Stomach (tissue), 9 donors: Measurements from ENCODE around the gene HIGD2A. TPM values are rescaled to one million over a fixed set of nuclear protein-coding genes. Genes with fewer than 3 reads are reported as not detected.
"Not testable (repeated sequence)": the region's sequence is repeated elsewhere in the genome, so short reads cannot be mapped to it uniquely, and the experiment has no call there.

Experiments used
- DNase-seq, 2 donors: peaks; one replicate each; pipeline versions ENCODE4 v3.0.0 to v3.0.0-alpha.2; 2013 to 2019
- H3K27ac ChIP-seq, 5 donors: fragments of 200-600 bp in 4 of 5; sonication (generic) in 4 of 5; one replicate each; pipeline ENCODE4 v1.5.1; 2013 to 2019; ENCODE audit warnings: mild to moderate bottlenecking in 1 of 5, moderate library complexity in 1 of 5
- H3K27me3 ChIP-seq, 3 donors: fragments of 200-600 bp; sonication (generic); one replicate each; pipeline ENCODE4 v1.5.1; 2017 to 2019; ENCODE audit warnings: mixed run types in 1 of 3
- H3K36me3 ChIP-seq, 4 donors: fragments of 200-600 bp; sonication (generic); 1 replicate in 3 of 4; 2 replicates in 1 of 4; pipeline ENCODE4 v1.5.1; 2016 to 2019
- H3K4me1 ChIP-seq, 4 donors: fragments of 200-600 bp; sonication (generic); one replicate each; pipeline ENCODE4 v1.5.1; 2016 to 2019
- H3K4me3 ChIP-seq, 4 donors: fragments of 200-600 bp; sonication (generic) in 3 of 4; one replicate each; pipeline ENCODE4 v1.5.1; 2016 to 2019; ENCODE audit warnings: mild to moderate bottlenecking in 1 of 4
- H3K9me3 ChIP-seq, 4 donors: fragments of 200-600 bp; sonication (generic); one replicate each; pipeline ENCODE4 v1.5.1; 2016 to 2019
- EP300 ChIP-seq: sonication (generic); formaldehyde crosslinking; IDR thresholded peaks from one replicate; pipeline ENCODE4 v1.6.1; 2017; ENCODE audit warnings: antibody characterized with exemption
- POLR2A ChIP-seq, 4 donors: fragments of 450-650 bp; IDR thresholded peaks; one replicate each; pipeline ENCODE4 v1.6.1; 2016; ENCODE audit warnings: antibody characterized with exemption in 4 of 4, control low read depth in 2 of 4, mild to moderate bottlenecking in 1 of 4, moderate library complexity in 1 of 4
- POLR2AphosphoS5 ChIP-seq, 3 donors: sonication (generic); formaldehyde crosslinking; IDR thresholded peaks; one replicate each; pipeline ENCODE4 v1.6.1; 2016; ENCODE audit warnings: antibody characterized with exemption in 3 of 3
- WGBS, 5 donors: extraction: QIAGEN DNeasy Blood & Tissue Kit in 3 of 5; methylation state at CpG; one replicate each; pipeline versions ENCODE4 v1.1.5 to v1.1.7; 2013 to 2018; 5-methylcytosine and 5-hydroxymethylcytosine counted together
- intact Hi-C: fragments of 100-400 bp; cut with DNase I; formaldehyde crosslinking; loops from one replicate; pipeline ENCODE4 v1.15.1; 2023; ENCODE audit warnings: low total_unique reads
- polyA plus RNA-seq, 3 donors: library from polyadenylated mRNA; stranded (reverse); fragments of 200-250 nt; gene quantifications; one replicate each; pipeline ENCODE4 v1.2.3, GENCODE V29; 2013
- total RNA-seq, 5 donors: library from RNA; depleted of rRNA; stranded (reverse); fragments of >200 nt; gene quantifications; one replicate each; pipeline versions ENCODE4 v1.1.0 to v1.2.3, GENCODE V29; 2014 to 2016
- TF ChIP-seq, protein P1 (sequence below), 7 experiments: fragments of 450-650 bp in 4 of 7; fragments of 200-600 bp in 3 of 7; sonication (generic) in 3 of 7; IDR thresholded peaks; one replicate each; pipeline ENCODE4 v1.5.1; 2016 to 2019; ENCODE audit warnings: antibody characterized with exemption in 7 of 7, control low read depth in 2 of 7, mild to moderate bottlenecking in 1 of 7
- donor health status: healthy with polysubstance abuse.
- donor health status: Bipolar disorder and iron deficiency.
- donor health status: healthy.

HIGD2A gene
- total and polyA plus RNA-seq, 8 donors = 47.2 to 248 (median 216) TPM

DNA sequence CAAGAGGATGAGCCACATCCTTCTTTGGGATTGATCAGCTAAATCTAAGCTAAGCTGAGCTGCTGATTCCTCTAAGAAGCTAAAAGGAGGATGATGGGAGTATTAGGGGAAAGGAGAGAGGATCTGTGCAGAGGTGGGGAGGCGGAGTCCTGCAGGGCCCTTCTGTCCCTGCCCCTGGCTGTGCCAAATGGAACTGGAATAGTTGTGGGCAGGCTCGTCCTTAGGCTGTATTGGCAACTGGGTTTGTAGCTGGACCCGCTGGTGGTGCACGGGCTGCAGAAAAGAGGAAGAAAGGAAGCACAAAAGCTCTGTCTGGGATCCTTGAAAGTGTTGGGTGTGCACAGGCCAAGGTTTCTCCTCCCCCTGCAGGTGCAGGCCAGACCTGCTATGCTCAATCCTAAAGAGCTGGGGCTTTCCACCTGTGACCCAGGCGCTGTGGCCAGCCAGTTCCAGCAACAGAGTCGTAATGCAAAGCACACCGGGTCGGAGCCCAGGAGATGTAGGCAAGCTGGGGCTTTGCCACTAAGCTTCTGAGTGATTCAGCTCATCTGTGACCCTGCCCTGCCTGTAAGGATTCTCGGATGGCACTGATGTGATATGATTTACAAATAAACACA is 18.0 kb downstream of the HIGD2A start:
- H3K27ac ChIP-seq = no peak overlapping the region
- H3K4me3 ChIP-seq = no peak overlapping the region
- DNase-seq = no peak
- 72 to 91% (median 88%) methylated on average over 9 of the region's 9 CpGs for WGBS, 5 donors
- TF ChIP-seq, protein P1, sequence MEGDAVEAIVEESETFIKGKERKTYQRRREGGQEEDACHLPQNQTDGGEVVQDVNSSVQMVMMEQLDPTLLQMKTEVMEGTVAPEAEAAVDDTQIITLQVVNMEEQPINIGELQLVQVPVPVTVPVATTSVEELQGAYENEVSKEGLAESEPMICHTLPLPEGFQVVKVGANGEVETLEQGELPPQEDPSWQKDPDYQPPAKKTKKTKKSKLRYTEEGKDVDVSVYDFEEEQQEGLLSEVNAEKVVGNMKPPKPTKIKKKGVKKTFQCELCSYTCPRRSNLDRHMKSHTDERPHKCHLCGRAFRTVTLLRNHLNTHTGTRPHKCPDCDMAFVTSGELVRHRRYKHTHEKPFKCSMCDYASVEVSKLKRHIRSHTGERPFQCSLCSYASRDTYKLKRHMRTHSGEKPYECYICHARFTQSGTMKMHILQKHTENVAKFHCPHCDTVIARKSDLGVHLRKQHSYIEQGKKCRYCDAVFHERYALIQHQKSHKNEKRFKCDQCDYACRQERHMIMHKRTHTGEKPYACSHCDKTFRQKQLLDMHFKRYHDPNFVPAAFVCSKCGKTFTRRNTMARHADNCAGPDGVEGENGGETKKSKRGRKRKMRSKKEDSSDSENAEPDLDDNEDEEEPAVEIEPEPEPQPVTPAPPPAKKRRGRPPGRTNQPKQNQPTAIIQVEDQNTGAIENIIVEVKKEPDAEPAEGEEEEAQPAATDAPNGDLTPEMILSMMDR (IDR thresholded peaks at IDR 0.05) = no peak
- TF ChIP-seq POLR2AphosphoS5 (IDR thresholded peaks at IDR 0.05) = no peak
- TF ChIP-seq EP300 = no peak
- no peak for TF ChIP-seq POLR2A (IDR thresholded peaks at IDR 0.05)
- intact Hi-C loops = no loop called here
- peaks cover 3 to 74% (median 21%) of the 10 kb centered on the region in 4 donors for H3K4me1 ChIP-seq
- peaks cover 11 to 81% (median 66%) of the 10 kb centered on the region in 4 donors for H3K36me3 ChIP-seq
- no peaks in the 10 kb centered on the region for H3K27me3 ChIP-seq
- no peaks in the 10 kb centered on the region for H3K9me3 ChIP-seq

DNA sequence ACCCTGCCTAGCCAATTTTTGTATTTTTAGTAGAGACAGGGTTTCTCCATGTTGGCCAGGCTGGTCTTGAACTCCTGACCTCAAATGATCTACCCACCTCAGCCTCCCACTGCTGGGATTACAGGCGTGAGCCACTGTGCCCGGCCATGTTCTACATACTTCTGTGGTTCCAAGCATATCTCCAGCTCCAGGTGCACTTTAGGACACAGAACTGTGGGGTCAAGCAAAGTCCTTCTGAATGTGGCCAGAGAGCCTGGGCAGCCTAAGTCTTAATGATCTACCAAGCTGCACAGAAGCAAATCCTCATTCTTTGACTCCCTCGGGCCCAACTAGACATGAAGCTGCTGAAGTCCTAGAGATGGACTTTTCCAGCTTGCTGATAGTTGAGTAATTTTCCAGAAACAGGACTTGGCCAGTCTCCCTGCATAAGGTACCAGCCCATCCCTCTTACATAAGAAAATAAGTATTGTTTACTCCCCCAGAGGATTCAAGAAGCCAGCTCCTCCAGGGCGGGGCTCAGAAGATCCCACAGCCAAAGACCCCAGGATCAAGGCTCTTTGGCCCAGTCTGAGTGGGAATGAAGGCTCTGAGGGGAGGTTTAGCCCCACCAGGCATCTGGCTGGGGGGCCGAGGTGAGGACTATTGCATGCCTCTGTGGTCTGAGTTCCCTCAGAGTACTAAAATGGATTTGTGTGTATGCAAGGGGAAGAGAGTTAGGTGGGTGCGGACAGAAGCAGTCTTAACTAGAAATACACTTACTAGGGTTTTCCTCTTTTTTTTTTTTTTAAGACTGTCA is 19.1 kb downstream of the HIGD2A start:
- 91 to 96% (median 93%) methylated on average over 5 to 6 of the region's 6 CpGs for WGBS, 5 donors
- Histone ChIP-seq H3K27ac (no peak overlapping the region), H3K9me3 (no peaks in the 10 kb centered on the region), H3K4me1 (peaks cover 11 to 74% (median 25%) of the 10 kb centered on the region in 4 donors), H3K27me3 (no peaks in the 10 kb centered on the region), H3K4me3 (no peak overlapping the region), H3K36me3 (peaks cover 11 to 78% (median 64%) of the 10 kb centered on the region in 4 donors)
- intact Hi-C loops = no loop called here
- DNase-seq = no peak
- TF ChIP-seq EP300 (no peak), POLR2AphosphoS5 (IDR thresholded peaks at IDR 0.05) (no peak), POLR2A (IDR thresholded peaks at IDR 0.05) (no peak)
- TF ChIP-seq, protein P1 (IDR thresholded peaks at IDR 0.05) = no peak

DNA sequence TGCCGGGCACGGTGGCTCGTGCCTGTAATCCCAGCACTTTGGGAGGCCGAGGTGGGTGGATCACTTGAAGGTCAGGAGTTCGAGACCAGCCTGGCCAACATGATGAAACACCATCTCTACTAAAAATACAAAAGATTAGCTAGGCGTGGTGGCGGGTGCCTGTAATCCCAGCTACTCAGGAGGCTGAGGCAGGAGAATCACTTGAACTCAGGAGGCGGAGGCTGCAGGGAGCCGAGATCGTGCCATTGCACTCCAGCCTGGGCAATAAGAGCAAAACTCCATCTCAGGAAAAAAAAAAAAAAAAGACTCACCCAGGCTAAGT is 19.7 kb downstream of the HIGD2A start:
- H3K4me3 ChIP-seq, H3K9me3 ChIP-seq, DNase-seq, H3K27ac ChIP-seq, intact Hi-C loops, H3K27me3 ChIP-seq: not testable (repeated sequence)
- 91 to 95% (median 93%) methylated on average over 10 of the region's 10 CpGs for WGBS, 5 donors
- H3K4me1 ChIP-seq = peaks cover 16 to 74% (median 28%) of the 10 kb centered on the region in 4 donors
- H3K36me3 ChIP-seq = peaks cover 11 to 78% (median 64%) of the 10 kb centered on the region in 4 donors

DNA sequence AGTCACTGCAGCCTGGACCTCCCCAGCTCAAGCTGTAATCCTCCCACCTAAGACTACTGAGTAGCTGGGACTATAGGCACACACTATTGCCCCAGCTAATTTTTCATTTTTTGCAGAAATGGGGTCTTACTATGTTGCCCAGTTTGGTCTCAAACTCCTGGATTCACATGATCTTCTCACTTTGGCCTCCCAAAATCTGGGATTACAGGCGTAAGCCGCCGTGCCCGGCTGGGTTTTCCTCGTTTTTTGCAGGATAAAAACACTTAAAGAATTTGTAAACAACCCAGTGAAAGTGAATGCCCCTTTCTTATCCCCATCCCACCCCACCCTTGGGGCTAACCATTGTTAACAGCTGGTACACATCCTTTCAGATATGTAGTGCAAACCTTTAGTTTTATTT is 20.0 kb downstream of the HIGD2A start:
- Histone ChIP-seq H3K27me3 (no peaks in the 10 kb centered on the region), H3K9me3 (no peaks in the 10 kb centered on the region), H3K4me3 (no peak overlapping the region), H3K4me1 (peaks cover 16 to 74% (median 30%) of the 10 kb centered on the region in 4 donors), H3K36me3 (peaks cover 11 to 78% (median 63%) of the 10 kb centered on the region in 4 donors), H3K27ac (no peak overlapping the region)
- intact Hi-C loops = no loop called here
- WGBS, 5 donors = 82 to 86% (median 84%) methylated on average over 5 of the region's 5 CpGs
- TF ChIP-seq EP300 = no peak
- no peak for TF ChIP-seq POLR2AphosphoS5 (IDR thresholded peaks at IDR 0.05)
- TF ChIP-seq POLR2A (IDR thresholded peaks at IDR 0.05) = no peak
- TF ChIP-seq, protein P1 (IDR thresholded peaks at IDR 0.05) = no peak
- no peak for DNase-seq

DNA sequence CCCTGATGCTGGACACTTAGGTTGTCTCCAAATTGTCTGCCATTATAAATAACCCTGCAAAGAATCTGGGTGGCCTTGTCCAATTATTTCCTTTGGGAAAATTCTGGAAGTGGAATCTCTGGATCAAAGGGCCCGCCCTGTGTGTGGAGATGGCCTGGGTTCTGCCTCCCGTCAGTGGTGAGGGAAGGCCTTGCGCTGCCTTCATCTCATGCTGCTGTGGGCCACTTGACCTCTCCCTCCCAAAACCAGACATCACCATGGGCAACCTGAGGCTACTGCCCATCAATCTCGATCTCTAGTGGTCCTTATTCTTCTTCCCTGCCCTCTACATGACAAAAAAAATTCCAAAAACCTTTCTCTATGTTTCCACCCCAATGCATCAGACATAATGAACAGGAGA is 21.2 kb downstream of the HIGD2A start:
- Histone ChIP-seq H3K27ac (peak overlapping the region in 1 of 5 donors; percentile 94), H3K27me3 (no peaks in the 10 kb centered on the region), H3K4me3 (no peak overlapping the region), H3K9me3 (no peaks in the 10 kb centered on the region), H3K4me1 (peaks cover 28 to 76% (median 37%) of the 10 kb centered on the region in 4 donors), H3K36me3 (peaks cover 11 to 67% (median 55%) of the 10 kb centered on the region in 4 donors)
- intact Hi-C loops = no loop called here
- TF ChIP-seq EP300 = no peak
- TF ChIP-seq POLR2AphosphoS5 (IDR thresholded peaks at IDR 0.05) = no peak
- no peak for TF ChIP-seq POLR2A (IDR thresholded peaks at IDR 0.05)
- TF ChIP-seq, protein P1 (IDR thresholded peaks at IDR 0.05) = no peak
- DNase-seq = no peak
- WGBS, 5 donors = 94 to 97% (median 97%) methylated on average over 4 of the region's 4 CpGs
